Measurements from ENCODE around the gene NMRK1. TPM values are rescaled to one million over a fixed set of nuclear protein-coding genes. Genes with fewer than 3 reads are reported as not detected.

Gene NMRK1
- total and polyA plus RNA-seq, 2 donors (not counting 3 experiments of a cell fraction or from before 2014, with no cell fraction given) = 24.3 to 32.6 TPM

DNA sequence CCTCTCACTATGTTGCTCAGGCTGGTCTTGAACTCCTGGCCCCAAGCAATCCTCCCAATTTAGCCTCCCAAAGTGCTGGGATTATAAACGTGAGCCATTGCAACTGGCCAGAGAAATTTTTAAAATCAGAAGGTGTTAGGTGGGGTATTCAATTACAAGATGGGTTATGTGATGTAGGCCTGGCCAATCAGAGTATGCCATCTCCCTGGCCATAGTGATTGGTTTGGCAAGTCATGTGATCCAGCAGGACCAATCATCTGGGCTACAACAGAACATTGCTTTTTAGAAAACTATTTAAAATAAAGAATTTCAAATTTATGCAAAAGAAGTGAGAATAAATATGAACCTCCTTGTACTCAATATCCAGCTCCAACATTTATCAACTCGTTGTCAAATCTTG lies 22.4 kb downstream of the NMRK1 start:
- H3K27ac ChIP-seq (ENCODE audit: insufficient read depth, low read depth, low read length) = no peak overlapping the region
- no peaks in the 10 kb centered on the region for H3K4me1 ChIP-seq (ENCODE audit: control insufficient read depth, extremely low read depth, insufficient read depth, low read length)
- ChIA-PET CTCF (interaction anchor here (1.2 to 3.2 kb wide), 3 partner anchors 10 to 292 kb away, joined by 3 to 10 read pairs (median 9); no protein-coding TSS in a partner anchor), POLR2A (no interaction called here)
- no peaks in the 10 kb centered on the region for H3K9me3 ChIP-seq (replicated peaks; ENCODE audit: control insufficient read depth, insufficient read depth, low read length)
- H4K20me1 ChIP-seq (replicated peaks; ENCODE audit: control insufficient read depth, extremely low read depth, insufficient read depth, low read length) = no peaks in the 10 kb centered on the region
- dilution Hi-C loops (cut with MboI; ENCODE audit: extremely low pct_ligation_motif_present, low sequenced_read_pairs) = loop anchor here (25.0 kb wide), 1 partner anchor 278 kb away; no protein-coding TSS in a partner anchor
- no peaks in the 10 kb centered on the region for H3K27me3 ChIP-seq (ENCODE audit: control insufficient read depth in 2 of 2, insufficient read depth in 2 of 2, low read length in 2 of 2)
- no peak for DNase-seq (ENCODE audit: low read depth, low spot score)
- H3K9ac ChIP-seq (replicated peaks; ENCODE audit: extremely low read depth, insufficient read depth, low read length) = no peak overlapping the region
- H2AFZ ChIP-seq (ENCODE audit: low read depth, low read length) = no peak overlapping the region
- H3K4me3 ChIP-seq (replicated peaks in 1 of 3; ENCODE audit: insufficient read depth in 1 of 3, low read depth in 1 of 3, low read length in 3 of 3) = no peak overlapping the region
- no peaks in the 10 kb centered on the region for H3K79me2 ChIP-seq (ENCODE audit: control insufficient read depth, insufficient read depth, low read length)
- H3K4me2 ChIP-seq (ENCODE audit: insufficient read depth, low read length) = no peak overlapping the region
- no peaks in the 10 kb centered on the region for H3K9me1 ChIP-seq (replicated peaks; ENCODE audit: control insufficient read depth, extremely low read depth, insufficient read depth, low read length)
- no peak for TF ChIP-seq MYC (IDR thresholded peaks at IDR 0.05; ENCODE audit: low read depth, low read length)
- no peak for TF ChIP-seq FOS (IDR thresholded peaks at IDR 0.05; ENCODE audit: borderline replicate concordance, insufficient read depth, low read length)
- TF ChIP-seq GATA2 (IDR thresholded peaks at IDR 0.05; ENCODE audit: insufficient read depth, insufficient read length, low read depth, low read length) = no peak
- no peak for TF ChIP-seq JUN (IDR thresholded peaks at IDR 0.05; ENCODE audit: borderline replicate concordance, insufficient read depth, insufficient read length, low read depth)
- no peak for TF ChIP-seq EZH2 (IDR thresholded peaks at IDR 0.05; ENCODE audit: borderline replicate concordance, low read depth, low read length, severe bottlenecking)
- no peak for TF ChIP-seq POLR2AphosphoS5 (IDR thresholded peaks at IDR 0.05; ENCODE audit: insufficient read depth, low read depth, low read length)
- TF ChIP-seq, protein P1, sequence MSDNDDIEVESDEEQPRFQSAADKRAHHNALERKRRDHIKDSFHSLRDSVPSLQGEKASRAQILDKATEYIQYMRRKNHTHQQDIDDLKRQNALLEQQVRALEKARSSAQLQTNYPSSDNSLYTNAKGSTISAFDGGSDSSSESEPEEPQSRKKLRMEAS (IDR thresholded peaks at IDR 0.05; ENCODE audit: insufficient read depth, insufficient read length) = no peak
- TF ChIP-seq, protein P2, sequence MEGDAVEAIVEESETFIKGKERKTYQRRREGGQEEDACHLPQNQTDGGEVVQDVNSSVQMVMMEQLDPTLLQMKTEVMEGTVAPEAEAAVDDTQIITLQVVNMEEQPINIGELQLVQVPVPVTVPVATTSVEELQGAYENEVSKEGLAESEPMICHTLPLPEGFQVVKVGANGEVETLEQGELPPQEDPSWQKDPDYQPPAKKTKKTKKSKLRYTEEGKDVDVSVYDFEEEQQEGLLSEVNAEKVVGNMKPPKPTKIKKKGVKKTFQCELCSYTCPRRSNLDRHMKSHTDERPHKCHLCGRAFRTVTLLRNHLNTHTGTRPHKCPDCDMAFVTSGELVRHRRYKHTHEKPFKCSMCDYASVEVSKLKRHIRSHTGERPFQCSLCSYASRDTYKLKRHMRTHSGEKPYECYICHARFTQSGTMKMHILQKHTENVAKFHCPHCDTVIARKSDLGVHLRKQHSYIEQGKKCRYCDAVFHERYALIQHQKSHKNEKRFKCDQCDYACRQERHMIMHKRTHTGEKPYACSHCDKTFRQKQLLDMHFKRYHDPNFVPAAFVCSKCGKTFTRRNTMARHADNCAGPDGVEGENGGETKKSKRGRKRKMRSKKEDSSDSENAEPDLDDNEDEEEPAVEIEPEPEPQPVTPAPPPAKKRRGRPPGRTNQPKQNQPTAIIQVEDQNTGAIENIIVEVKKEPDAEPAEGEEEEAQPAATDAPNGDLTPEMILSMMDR (IDR thresholded peaks at IDR 0.05; ENCODE audit: extremely low read depth in 1 of 2, insufficient read depth in 1 of 2, low read depth in 1 of 2, low read length in 2 of 2) = no peak
- no peak for TF ChIP-seq POLR2A (IDR thresholded peaks at IDR 0.05; ENCODE audit: low read depth, low read length)
- BruUV-seq (replicated peaks) = no TSS peak
- FAIRE-seq = no peak
- intact Hi-C loops (cut with micrococcal nuclease) = no loop called here
- peaks cover 0 to 15% of the 10 kb centered on the region in 2 experiments for H3K36me3 ChIP-seq (ENCODE audit: control insufficient read depth in 2 of 2, extremely low read depth in 1 of 2, insufficient read depth in 2 of 2, low read length in 2 of 2)

All from endothelial cell of umbilical vein (primary cell).